NCI-H1930 (cell line): ENCODE results near the gene MOV10L1.
A peak's percentile ranks its signal among the peaks of the same experiment; 100 is the strongest.
"Not testable (repeated sequence)": the region's sequence is repeated elsewhere in the genome, so short reads cannot be mapped to it uniquely, and the experiment has no call there.

Experiments
- DNase-seq, 2 experiments: peaks; one replicate each; lab custom pipeline; 2025; lab: John Stamatoyannopoulos, UW

MOV10L1 gene

GRCh38 chr22:50204998-50205397 lies 115.2 kb downstream of the MOV10L1 start:
- not testable (repeated sequence) for DNase-seq

GRCh38 chr22:50205781-50206569 lies 116.2 kb downstream of the MOV10L1 start:
- no peak for DNase-seq

- no peak for DNase-seq
Measured at GRCh38 chr22:50206599-50206998, 116.8 kb downstream of the MOV10L1 start.

- DNase-seq, result no peak
Measured at GRCh38 chr22:50207383-50208140, 117.8 kb downstream of the MOV10L1 start.

GRCh38 chr22:50208430-50208938 lies 118.7 kb downstream of the MOV10L1 start:
- DNase-seq, result no peak

- no peak for DNase-seq
Measured at GRCh38 chr22:50208939-50209892, 119.4 kb downstream of the MOV10L1 start.

- DNase-seq, result peak in 1 of 2 experiments; percentile 29
Measured at GRCh38 chr22:50209893-50210292, 120.1 kb downstream of the MOV10L1 start.

- DNase-seq, result no peak
Measured at GRCh38 chr22:50210378-50211139, 120.8 kb downstream of the MOV10L1 start.

- no peak for DNase-seq
Measured at GRCh38 chr22:50211147-50211546, 121.3 kb downstream of the MOV10L1 start.
